HepG2 (cell line): ENCODE results near the gene PTCD2.

Experiments
- CBX5 ChIP-seq: sonication (generic); formaldehyde crosslinking; IDR thresholded peaks from 2 replicates; pipeline ENCODE4 v1.4.0; 2020; ENCODE audit warnings: missing genetic modification reagents, borderline replicate concordance
- FOXM1 ChIP-seq: sonication (generic); formaldehyde crosslinking; IDR thresholded peaks from 2 replicates; pipeline ENCODE4 v1.5.0; 2020; ENCODE audit warnings: missing genetic modification reagents
- HCFC1 ChIP-seq: fragments of 150-350 bp; IDR thresholded peaks from 2 replicates; pipeline ENCODE4 v1.6.1; 2014; ENCODE audit warnings: low read depth, low read length
- JUNB ChIP-seq: sonication (generic); formaldehyde crosslinking; IDR thresholded peaks from 2 replicates; pipeline ENCODE4 v1.8.0; 2022; ENCODE audit warnings: missing genetic modification reagents, mild to moderate bottlenecking, borderline replicate concordance
- MAZ ChIP-seq, 2 experiments: sonication (generic) in 1 of 2; formaldehyde crosslinking in 1 of 2; IDR thresholded peaks; 2 replicates each; pipeline versions ENCODE4 v1.5.0 to v1.6.1; 2012 to 2020; ENCODE audit warnings: low read depth in 2 of 2, mild to moderate bottlenecking in 2 of 2, borderline replicate concordance in 1 of 2, improper control_type of control experiment in 1 of 2, low read length in 1 of 2, missing genetic modification reagents in 1 of 2, moderate library complexity in 1 of 2
- ZBTB1 ChIP-seq: sonication (generic); formaldehyde crosslinking; IDR thresholded peaks from 2 replicates; pipeline ENCODE4 v1.4.0; 2020; ENCODE audit warnings: missing genetic modification reagents, borderline replicate concordance
- ZC3H13 ChIP-seq: sonication (generic); formaldehyde crosslinking; IDR thresholded peaks from 2 replicates; pipeline ENCODE4 v1.8.1; 2023; ENCODE audit warnings: mild to moderate bottlenecking, missing genetic modification reagents, moderate library complexity
- TF ChIP-seq, protein P1 (sequence below): sonication (generic); formaldehyde crosslinking; IDR thresholded peaks from 2 replicates; pipeline ENCODE4 v1.5.1; 2020; ENCODE audit warnings: missing genetic modification reagents, mild to moderate bottlenecking, borderline replicate concordance
- TF ChIP-seq, protein P2 (sequence below): sonication (generic); formaldehyde crosslinking; IDR thresholded peaks from 2 replicates; pipeline ENCODE4 v1.8.1; 2023; ENCODE audit warnings: mild to moderate bottlenecking, missing genetic modification reagents
- TF ChIP-seq, protein P3 (sequence below): sonication (generic); formaldehyde crosslinking; IDR thresholded peaks from 2 replicates; pipeline ENCODE4 v1.4.0; 2020; ENCODE audit warnings: missing genetic modification reagents, borderline replicate concordance

DNA sequence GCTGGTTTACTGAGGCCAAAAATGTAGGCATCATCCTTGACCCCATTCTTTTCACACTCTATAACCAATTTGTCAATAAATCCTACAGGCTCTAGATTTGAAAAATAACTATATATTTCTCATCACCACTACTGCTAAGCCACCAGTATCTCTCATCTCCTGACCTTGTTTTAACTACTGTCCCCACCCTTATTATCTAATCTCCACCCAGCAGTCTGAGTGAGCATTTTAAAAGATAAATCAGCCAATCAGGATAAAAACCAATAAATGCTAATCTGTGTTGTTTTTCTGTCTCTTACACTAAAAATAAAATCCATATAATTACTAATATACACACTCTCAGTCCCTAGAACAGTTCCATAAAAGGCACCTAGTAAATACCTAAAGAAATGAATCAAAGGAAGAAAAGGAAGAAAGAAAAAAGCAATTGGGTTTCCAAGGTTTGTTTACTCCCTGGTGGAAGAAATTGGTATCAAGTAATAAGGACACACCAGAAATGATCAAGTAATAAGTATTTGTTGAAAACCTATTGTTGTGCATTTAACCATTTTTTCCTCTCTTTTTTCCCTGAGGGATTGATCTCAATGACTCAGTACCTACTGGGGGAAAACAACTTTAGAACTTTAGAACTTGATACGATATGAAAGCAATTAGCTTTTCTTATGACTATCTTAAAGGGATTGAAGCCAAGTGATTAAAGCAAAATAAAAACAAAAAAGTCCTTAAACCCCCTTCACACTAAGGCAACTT, 19.4 kb upstream of the PTCD2 start:
- TF ChIP-seq, protein P1, sequence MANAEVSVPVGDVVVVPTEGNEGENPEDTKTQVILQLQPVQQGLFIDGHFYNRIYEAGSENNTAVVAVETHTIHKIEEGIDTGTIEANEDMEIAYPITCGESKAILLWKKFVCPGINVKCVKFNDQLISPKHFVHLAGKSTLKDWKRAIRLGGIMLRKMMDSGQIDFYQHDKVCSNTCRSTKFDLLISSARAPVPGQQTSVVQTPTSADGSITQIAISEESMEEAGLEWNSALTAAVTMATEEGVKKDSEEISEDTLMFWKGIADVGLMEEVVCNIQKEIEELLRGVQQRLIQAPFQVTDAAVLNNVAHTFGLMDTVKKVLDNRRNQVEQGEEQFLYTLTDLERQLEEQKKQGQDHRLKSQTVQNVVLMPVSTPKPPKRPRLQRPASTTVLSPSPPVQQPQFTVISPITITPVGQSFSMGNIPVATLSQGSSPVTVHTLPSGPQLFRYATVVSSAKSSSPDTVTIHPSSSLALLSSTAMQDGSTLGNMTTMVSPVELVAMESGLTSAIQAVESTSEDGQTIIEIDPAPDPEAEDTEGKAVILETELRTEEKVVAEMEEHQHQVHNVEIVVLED (CRISPR knock-in tag): no peak
- TF ChIP-seq ZC3H13 (no peak), HCFC1 (no peak), JUNB (CRISPR knock-in tag) (no peak), CBX5 (CRISPR knock-in tag) (no peak), ZBTB1 (CRISPR knock-in tag) (no peak), MAZ (IDR thresholded peaks at IDR 0.05; ENCODE audit: borderline replicate concordance, low read depth, low read length) (no peak), MAZ (CRISPR knock-in tag; IDR thresholded peaks at IDR 0.05; ENCODE audit: low read depth) (no peak), FOXM1 (no peak)
- TF ChIP-seq, protein P2, sequence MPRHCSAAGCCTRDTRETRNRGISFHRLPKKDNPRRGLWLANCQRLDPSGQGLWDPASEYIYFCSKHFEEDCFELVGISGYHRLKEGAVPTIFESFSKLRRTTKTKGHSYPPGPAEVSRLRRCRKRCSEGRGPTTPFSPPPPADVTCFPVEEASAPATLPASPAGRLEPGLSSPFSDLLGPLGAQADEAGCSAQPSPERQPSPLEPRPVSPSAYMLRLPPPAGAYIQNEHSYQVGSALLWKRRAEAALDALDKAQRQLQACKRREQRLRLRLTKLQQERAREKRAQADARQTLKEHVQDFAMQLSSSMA: no peak
- TF ChIP-seq, protein P3, sequence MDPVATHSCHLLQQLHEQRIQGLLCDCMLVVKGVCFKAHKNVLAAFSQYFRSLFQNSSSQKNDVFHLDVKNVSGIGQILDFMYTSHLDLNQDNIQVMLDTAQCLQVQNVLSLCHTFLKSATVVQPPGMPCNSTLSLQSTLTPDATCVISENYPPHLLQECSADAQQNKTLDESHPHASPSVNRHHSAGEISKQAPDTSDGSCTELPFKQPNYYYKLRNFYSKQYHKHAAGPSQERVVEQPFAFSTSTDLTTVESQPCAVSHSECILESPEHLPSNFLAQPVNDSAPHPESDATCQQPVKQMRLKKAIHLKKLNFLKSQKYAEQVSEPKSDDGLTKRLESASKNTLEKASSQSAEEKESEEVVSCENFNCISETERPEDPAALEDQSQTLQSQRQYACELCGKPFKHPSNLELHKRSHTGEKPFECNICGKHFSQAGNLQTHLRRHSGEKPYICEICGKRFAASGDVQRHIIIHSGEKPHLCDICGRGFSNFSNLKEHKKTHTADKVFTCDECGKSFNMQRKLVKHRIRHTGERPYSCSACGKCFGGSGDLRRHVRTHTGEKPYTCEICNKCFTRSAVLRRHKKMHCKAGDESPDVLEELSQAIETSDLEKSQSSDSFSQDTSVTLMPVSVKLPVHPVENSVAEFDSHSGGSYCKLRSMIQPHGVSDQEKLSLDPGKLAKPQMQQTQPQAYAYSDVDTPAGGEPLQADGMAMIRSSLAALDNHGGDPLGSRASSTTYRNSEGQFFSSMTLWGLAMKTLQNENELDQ (CRISPR knock-in tag): no peak
